ENCODE measurements around the gene BTBD2.

BTBD2 gene

GRCh38 chr19:2040647-2041432, 25.3 kb upstream of the BTBD2 start:
- DNase-seq (ENCODE audit: low spot score) = no peak
- CTCF ChIA-PET = no interaction called here
- TF ChIP-seq CTCF (conservative IDR thresholded peaks at IDR 0.05; ENCODE audit: low read depth) = no peak
- POLR2A ChIA-PET (ENCODE audit: low non-redundant PET) = no interaction called here
- peak overlapping the region; percentile 100 for H3K27ac ChIP-seq

- ChIA-PET CTCF (interaction anchor here (0.5 kb wide), 1 partner anchor 27 kb away, joined by 3 read pairs; no protein-coding TSS in a partner anchor), POLR2A (ENCODE audit: low non-redundant PET) (no interaction called here)
Measured at GRCh38 chr19:2039959-2040646, 24.6 kb upstream of the BTBD2 start.

DNA sequence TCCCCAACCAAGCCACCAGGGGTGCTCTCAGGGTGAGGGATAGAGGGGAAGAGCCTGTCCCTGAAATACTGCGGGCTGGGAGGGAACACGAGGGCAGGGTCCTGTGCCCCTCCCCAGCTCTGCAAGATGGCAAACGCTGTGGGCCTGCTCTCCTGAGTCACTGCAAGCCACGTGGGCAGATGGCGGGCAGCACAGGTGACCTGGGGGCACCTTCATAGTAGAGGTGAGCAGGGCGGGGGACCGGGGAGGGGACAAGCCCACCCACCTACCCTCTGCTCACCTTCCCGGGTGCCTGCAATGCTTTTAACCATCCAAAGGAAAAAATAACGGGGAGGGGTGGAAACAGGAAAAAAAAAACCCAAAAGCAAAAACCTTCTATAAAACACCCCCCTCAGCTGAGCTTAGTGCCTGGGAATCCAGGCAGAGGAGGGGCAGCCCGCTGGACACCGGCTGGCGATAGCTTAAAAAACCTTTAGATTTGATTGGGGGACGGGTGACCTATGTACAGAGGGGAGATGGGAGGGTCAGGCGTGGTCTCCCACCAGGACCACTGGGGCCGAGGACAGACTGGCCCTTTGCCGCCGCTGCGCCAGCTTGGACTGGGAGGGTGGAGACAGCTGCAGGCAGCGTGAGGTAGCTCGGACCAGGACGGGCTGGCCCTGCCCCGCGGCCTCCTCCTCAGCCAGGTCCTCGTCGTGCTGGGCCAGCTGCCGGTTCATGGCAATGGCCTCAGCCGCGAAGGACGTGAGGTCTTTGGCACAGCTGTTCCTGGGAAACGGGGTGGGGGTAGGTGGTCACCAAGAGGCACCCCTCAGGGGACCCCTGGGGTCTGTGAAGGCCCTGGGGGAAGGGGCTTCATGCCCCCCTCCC, 23.8 kb upstream of the BTBD2 start:
- ChIA-PET CTCF (interaction anchor here (0.5 to 1.5 kb wide), 4 partner anchors 19 to 1020 kb away, joined by 3 read pairs; no protein-coding TSS in a partner anchor), POLR2A (ENCODE audit: low non-redundant PET) (no interaction called here)
- no peak for DNase-seq (ENCODE audit: low spot score)
- H3K27ac ChIP-seq = peak overlapping the region; percentile 100
- TF ChIP-seq CTCF (conservative IDR thresholded peaks at IDR 0.05; ENCODE audit: low read depth) = no peak

More at GRCh38 chr19:2039959-2040646, 24.6 kb upstream of the BTBD2 start:
- no peak for TF ChIP-seq CTCF (conservative IDR thresholded peaks at IDR 0.05; ENCODE audit: low read depth)
- DNase-seq (ENCODE audit: low spot score) = no peak
- H3K27ac ChIP-seq = peak overlapping the region; percentile 100

GRCh38 chr19:2038284-2039088, 23.0 kb upstream of the BTBD2 start:
- peak overlapping the region; percentile 100 for H3K27ac ChIP-seq

GRCh38 chr19:2037651-2038255, 22.2 kb upstream of the BTBD2 start:
- DNase-seq (ENCODE audit: low spot score) = no peak
- POLR2A ChIA-PET (ENCODE audit: low non-redundant PET) = no interaction called here
- peak overlapping the region; percentile 100 for H3K27ac ChIP-seq

More at GRCh38 chr19:2038284-2039088, 23.0 kb upstream of the BTBD2 start:
- TF ChIP-seq CTCF (conservative IDR thresholded peaks at IDR 0.05; ENCODE audit: low read depth) = no peak
- CTCF ChIA-PET = interaction anchor here (0.6 to 1.5 kb wide), 4 partner anchors 18 to 1019 kb away, joined by 3 read pairs; no protein-coding TSS in a partner anchor
- POLR2A ChIA-PET (ENCODE audit: low non-redundant PET) = no interaction called here
- DNase-seq (ENCODE audit: low spot score) = no peak

More at GRCh38 chr19:2037651-2038255, 22.2 kb upstream of the BTBD2 start:
- TF ChIP-seq CTCF (conservative IDR thresholded peaks at IDR 0.05; ENCODE audit: low read depth) = no peak
- CTCF ChIA-PET = interaction anchor here (0.6 to 1.5 kb wide), 3 partner anchors 31 to 203 kb away, joined by 3 read pairs; no protein-coding TSS in a partner anchor

All from RWPE1 (cell line).